HepG2 (cell line): ENCODE data around the gene ZNF302.

ENCODE experiments used
- EZH2 ChIP-seq: conservative IDR thresholded peaks from 2 replicates; pipeline ENCODE4 v1.6.1; 2012; ENCODE audit warnings: mild to moderate bottlenecking, low read depth, low read length, moderate library complexity
- HDAC2 ChIP-seq: sonication (generic); formaldehyde crosslinking; IDR thresholded peaks from 2 replicates; pipeline ENCODE4 v1.4.0; 2020; ENCODE audit warnings: missing genetic modification reagents
- MYC ChIP-seq: sonication (generic); formaldehyde crosslinking; IDR thresholded peaks from 2 replicates; pipeline ENCODE4 v1.9.0; 2021; ENCODE audit warnings: missing genetic modification reagents, borderline replicate concordance
- PHF20 ChIP-seq: sonication (generic); formaldehyde crosslinking; IDR thresholded peaks from 2 replicates; pipeline ENCODE4 v1.5.0; 2020; ENCODE audit warnings: mild to moderate bottlenecking, missing genetic modification reagents
- POLR2A ChIP-seq, 2 experiments: IDR thresholded peaks; 2 replicates each; pipeline ENCODE4 v1.6.1; 2011; ENCODE audit warnings: low read depth in 2 of 2, low read length in 2 of 2, mild to moderate bottlenecking in 1 of 2, moderate library complexity in 1 of 2; ENCODE audit not compliant: insufficient read depth in 1 of 2
- SP2 ChIP-seq: sonication (generic); formaldehyde crosslinking; IDR thresholded peaks from 2 replicates; pipeline ENCODE4 v1.5.1; 2020; ENCODE audit warnings: mild to moderate bottlenecking, missing genetic modification reagents
- TFE3 ChIP-seq: IDR thresholded peaks from 2 replicates; pipeline ENCODE4 v1.6.1; 2016
- THAP11 ChIP-seq: IDR thresholded peaks from 2 replicates; pipeline ENCODE4 v1.6.1; 2016; ENCODE audit warnings: missing biosample characterization, missing genetic modification reagents
- ZBTB34 ChIP-seq: sonication (generic); formaldehyde crosslinking; IDR thresholded peaks from 2 replicates; pipeline ENCODE4 v1.8.0; 2022; ENCODE audit warnings: mild to moderate bottlenecking, missing genetic modification reagents
- ZFP36L2 ChIP-seq: sonication (generic); formaldehyde crosslinking; IDR thresholded peaks from 2 replicates; pipeline ENCODE4 v1.4.0; 2020; ENCODE audit warnings: missing genetic modification reagents

- TF ChIP-seq TFE3 (CRISPR knock-in tag) (no peak), THAP11 (CRISPR knock-in tag) (no peak), MYC (CRISPR knock-in tag) (no peak), POLR2A (IDR thresholded peaks at IDR 0.05; ENCODE audit: insufficient read depth in 1 of 2, low read depth in 2 of 2, low read length in 2 of 2) (no peak), ZFP36L2 (CRISPR knock-in tag) (no peak), SP2 (no peak), ZBTB34 (CRISPR knock-in tag) (no peak), HDAC2 (CRISPR knock-in tag) (no peak), EZH2 (no peak), PHF20 (CRISPR knock-in tag) (no peak)
Measured at GRCh38 chr19:34687348-34687747, 9.9 kb downstream of the ZNF302 start.
